Right atrium auricular region (tissue), 2 donors: ENCODE results near the gene KRT3. TPM values are rescaled to one million over a fixed set of nuclear protein-coding genes. Genes with fewer than 3 reads are reported as not detected.

Experiments used
- DNase-seq: peaks from one replicate; pipeline ENCODE4 v3.0.0-alpha.2; 2019; ENCODE audit warnings: low spot score
- H3K27ac ChIP-seq, 2 donors: fragments of 200-600 bp; sonication (generic); 1 replicate in 1 of 2; 2 replicates in 1 of 2; pipeline ENCODE4 v1.5.1; 2016 to 2019
- H3K27me3 ChIP-seq, 2 donors: fragments of 200-600 bp; sonication (generic); one replicate each; pipeline versions ENCODE4 v1.5.1 to v1.6.0; 2017 to 2019
- H3K36me3 ChIP-seq: fragments of 200-600 bp; sonication (generic); one replicate; pipeline ENCODE4 v1.5.1; 2016
- H3K4me1 ChIP-seq, 2 donors: fragments of 200-600 bp; sonication (generic); one replicate each; pipeline versions ENCODE4 v1.5.1 to v1.6.0; 2017 to 2019
- H3K4me3 ChIP-seq, 2 donors: fragments of 200-600 bp; sonication (generic); 1 replicate in 1 of 2; 2 replicates in 1 of 2; pipeline ENCODE4 v1.5.1; 2017 to 2019; ENCODE audit warnings: mild to moderate bottlenecking in 1 of 2, moderate library complexity in 1 of 2
- H3K9me3 ChIP-seq, 2 donors: fragments of 200-600 bp; sonication (generic); one replicate each; pipeline ENCODE4 v1.5.1; 2019
- CTCF ChIP-seq, 2 donors: fragments of 200-600 bp; sonication (generic); IDR thresholded peaks; one replicate each; pipeline ENCODE4 v1.5.1; 2019; ENCODE audit warnings: antibody characterized with exemption in 2 of 2
- total RNA-seq, 2 donors: library from RNA; depleted of rRNA; stranded (reverse); fragments of >200 nt; gene quantifications; one replicate each; pipeline ENCODE4 v1.1.0, GENCODE V29; 2016

Gene KRT3
- total RNA-seq, 2 donors from 2014 or later = not detected

DNA sequence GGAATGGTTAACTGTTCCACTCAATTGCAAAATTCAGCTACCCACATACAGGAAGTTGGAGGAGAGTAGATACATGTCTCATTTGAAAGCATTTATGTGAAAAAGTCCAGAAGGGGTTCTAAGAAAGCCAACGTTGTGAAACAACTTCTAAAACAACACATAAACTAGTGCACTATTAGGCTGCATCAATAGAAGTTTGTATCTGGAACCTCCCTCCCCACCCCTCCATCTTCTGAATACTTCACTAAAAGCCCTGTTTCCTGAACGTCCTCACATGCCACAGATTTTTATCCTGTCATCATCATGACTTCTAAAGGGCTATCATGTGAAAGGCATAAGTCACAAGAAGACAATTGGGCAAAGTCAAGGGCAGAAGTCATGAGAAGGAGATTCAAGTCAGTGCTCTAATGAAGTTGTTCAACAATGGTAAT, 32.7 kb upstream of the KRT3 start:
- no peaks in the 10 kb centered on the region for H3K4me1 ChIP-seq
- DNase-seq = no peak
- no peaks in the 10 kb centered on the region for H3K36me3 ChIP-seq
- H3K9me3 ChIP-seq = no peaks in the 10 kb centered on the region
- no peaks in the 10 kb centered on the region for H3K27me3 ChIP-seq
- H3K27ac ChIP-seq = no peak overlapping the region
- H3K4me3 ChIP-seq = no peak overlapping the region
- no peak for TF ChIP-seq CTCF (IDR thresholded peaks at IDR 0.05)

GRCh38 chr12:52828156-52828555, 32.2 kb upstream of the KRT3 start:
- no peak for TF ChIP-seq CTCF (IDR thresholded peaks at IDR 0.05)
- no peaks in the 10 kb centered on the region for H3K27me3 ChIP-seq
- no peaks in the 10 kb centered on the region for H3K36me3 ChIP-seq
- H3K4me3 ChIP-seq = no peak overlapping the region
- no peak overlapping the region for H3K27ac ChIP-seq
- no peak for DNase-seq
- no peaks in the 10 kb centered on the region for H3K4me1 ChIP-seq
- no peaks in the 10 kb centered on the region for H3K9me3 ChIP-seq

GRCh38 chr12:52827499-52828090, 31.7 kb upstream of the KRT3 start:
- TF ChIP-seq CTCF (IDR thresholded peaks at IDR 0.05) = no peak
- Histone ChIP-seq H3K36me3 (no peaks in the 10 kb centered on the region), H3K4me3 (no peak overlapping the region), H3K27me3 (no peaks in the 10 kb centered on the region), H3K4me1 (no peaks in the 10 kb centered on the region), H3K27ac (no peak overlapping the region), H3K9me3 (no peaks in the 10 kb centered on the region)
- no peak for DNase-seq

DNA sequence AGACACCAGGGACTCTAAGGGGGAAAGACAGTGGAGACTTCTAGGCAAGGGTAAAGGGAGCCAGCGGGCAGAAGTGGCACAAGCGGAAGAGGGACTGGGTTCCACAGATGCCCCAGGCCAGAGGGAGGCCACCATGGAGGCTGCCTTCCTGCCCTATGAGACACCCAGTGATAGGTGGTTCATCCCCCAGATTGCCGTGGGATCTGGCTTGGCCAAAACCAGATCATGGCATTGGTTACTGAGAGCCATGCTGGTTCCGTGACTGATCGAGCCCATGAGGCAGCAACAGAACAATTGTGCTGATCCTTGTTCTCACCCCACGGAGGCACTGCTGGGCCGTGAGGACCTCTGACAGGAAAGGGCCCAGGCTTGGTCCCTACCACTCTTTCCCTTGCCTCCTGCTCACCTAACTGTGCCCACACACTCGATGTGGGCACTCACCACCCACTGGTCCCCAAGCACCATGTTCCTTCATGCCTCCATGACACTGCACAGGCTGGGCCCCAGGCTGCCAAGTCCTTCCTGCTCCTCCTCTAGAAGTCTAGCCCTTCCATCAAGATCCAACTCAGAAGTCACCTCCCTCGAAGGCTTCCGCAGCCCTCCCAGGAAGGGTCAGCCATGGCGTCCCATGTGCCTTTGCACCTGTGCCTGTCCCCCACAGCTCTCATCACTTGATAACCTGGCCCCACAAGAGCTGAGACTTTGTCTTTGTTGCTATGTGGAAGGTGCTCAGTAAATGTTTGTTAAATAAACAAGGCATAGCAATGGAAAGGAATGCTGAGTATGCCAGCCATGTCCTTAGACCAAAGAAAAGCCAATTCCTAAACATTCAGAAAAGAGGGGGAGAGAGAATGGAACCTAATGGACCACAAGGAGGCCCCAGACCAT, 30.9 kb upstream of the KRT3 start:
- Histone ChIP-seq H3K27ac (no peak overlapping the region), H3K4me3 (no peak overlapping the region), H3K4me1 (no peaks in the 10 kb centered on the region), H3K9me3 (no peaks in the 10 kb centered on the region), H3K36me3 (no peaks in the 10 kb centered on the region), H3K27me3 (no peaks in the 10 kb centered on the region)
- no peak for DNase-seq
- TF ChIP-seq CTCF (IDR thresholded peaks at IDR 0.05) = no peak

DNA sequence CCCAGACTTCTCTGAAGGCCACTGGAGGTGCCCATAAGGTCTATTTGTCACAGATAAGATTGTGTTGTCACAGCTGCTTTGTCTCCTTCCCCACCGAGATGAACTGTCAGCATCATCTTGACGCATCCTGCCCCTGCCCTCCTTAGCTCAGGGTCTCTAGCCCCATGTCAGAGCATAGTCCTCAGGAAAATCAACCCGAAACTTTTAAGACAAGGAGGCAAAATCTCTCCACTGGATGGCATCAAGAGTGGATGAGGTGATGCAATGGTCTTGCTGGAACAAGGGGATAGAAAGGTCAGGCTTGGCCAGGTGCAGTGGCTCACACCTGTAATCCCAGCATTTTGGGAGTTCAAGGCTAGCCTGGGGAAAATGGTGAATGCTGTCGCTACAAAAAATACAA, 30.0 kb upstream of the KRT3 start:
- no peak overlapping the region for H3K4me3 ChIP-seq
- no peak overlapping the region for H3K27ac ChIP-seq
- no peaks in the 10 kb centered on the region for H3K36me3 ChIP-seq
- TF ChIP-seq CTCF (IDR thresholded peaks at IDR 0.05) = no peak
- no peaks in the 10 kb centered on the region for H3K4me1 ChIP-seq
- no peaks in the 10 kb centered on the region for H3K27me3 ChIP-seq
- no peak for DNase-seq
- no peaks in the 10 kb centered on the region for H3K9me3 ChIP-seq
